Mesenchymal stem cell (in vitro differentiated cells and primary cell): Measurements from ENCODE around the gene GLA.

ENCODE experiments used
- DNase-seq: peaks from one replicate; pipeline ENCODE4 v3.0.0-alpha.2; 2013
- H2AFZ ChIP-seq: one replicate; pipeline ENCODE4 v1.6.1; 2013; ENCODE audit warnings: low read depth, mild to moderate bottlenecking, control low read depth, inconsistent platforms, low read length, moderate library complexity
- H2AK5ac ChIP-seq: 2 replicates; pipeline ENCODE4 v1.6.1; 2013; ENCODE audit warnings: low read length, moderate library complexity, mild to moderate bottlenecking, inconsistent platforms; ENCODE audit not compliant: severe bottlenecking
- H2BK120ac ChIP-seq: one replicate; pipeline ENCODE4 v1.6.1; 2013; ENCODE audit warnings: low read depth, mild to moderate bottlenecking, inconsistent platforms, low read length, moderate library complexity
- H2BK12ac ChIP-seq, 2 experiments: one replicate each; pipeline ENCODE4 v1.6.1; 2013; ENCODE audit warnings: inconsistent platforms in 2 of 2, low read length in 2 of 2, mild to moderate bottlenecking in 2 of 2, moderate library complexity in 2 of 2, control low read depth in 1 of 2
- H2BK15ac ChIP-seq: one replicate; pipeline ENCODE4 v1.6.1; 2013; ENCODE audit warnings: mild to moderate bottlenecking, low read depth, inconsistent platforms; ENCODE audit not compliant: poor library complexity, severe bottlenecking
- H2BK5ac ChIP-seq: 2 replicates; pipeline ENCODE4 v1.6.1; 2013; ENCODE audit warnings: low read depth, mild to moderate bottlenecking, low read length, control low read depth, inconsistent platforms; ENCODE audit not compliant: poor library complexity, severe bottlenecking
- H3K14ac ChIP-seq, 2 experiments: one replicate each; pipeline ENCODE4 v1.6.1; 2013; ENCODE audit warnings: inconsistent platforms in 2 of 2, low read length in 2 of 2, control low read depth in 1 of 2, mild to moderate bottlenecking in 1 of 2, moderate library complexity in 1 of 2
- H3K18ac ChIP-seq, 2 experiments: one replicate each; pipeline ENCODE4 v1.6.1; 2013; ENCODE audit warnings: inconsistent platforms in 2 of 2, low read length in 2 of 2, control low read depth in 1 of 2, low read depth in 1 of 2, mild to moderate bottlenecking in 1 of 2
- H3K23ac ChIP-seq, 2 experiments: one replicate each; pipeline ENCODE4 v1.6.1; 2013; ENCODE audit warnings: inconsistent platforms in 2 of 2, low read length in 2 of 2, mild to moderate bottlenecking in 2 of 2, moderate library complexity in 2 of 2, control low read depth in 1 of 2
- H3K27ac ChIP-seq: 2 replicates; pipeline ENCODE4 v1.5.1; 2013; ENCODE audit warnings: mild to moderate bottlenecking, moderate library complexity, low read length, control low read depth, inconsistent platforms; ENCODE audit not compliant: poor library complexity, severe bottlenecking
- H3K27me3 ChIP-seq, 2 experiments: 2 replicates each; pipeline versions ENCODE4 v1.6.1 to v1.7.0; 2013; ENCODE audit warnings: low read length in 2 of 2, mild to moderate bottlenecking in 2 of 2, moderate library complexity in 2 of 2, control low read depth in 1 of 2, inconsistent platforms in 1 of 2; ENCODE audit not compliant: control insufficient read depth in 1 of 2, insufficient read depth in 1 of 2
- H3K36me3 ChIP-seq, 2 experiments: 2 replicates each; pipeline versions ENCODE4 v1.6.1 to v1.7.0; 2013; ENCODE audit warnings: low read length in 2 of 2, control low read depth in 1 of 2, inconsistent platforms in 1 of 2, low read depth in 1 of 2, mild to moderate bottlenecking in 1 of 2; ENCODE audit not compliant: insufficient read depth in 2 of 2, control insufficient read depth in 1 of 2
- H3K4ac ChIP-seq, 2 experiments: one replicate each; pipeline ENCODE4 v1.6.1; 2013; ENCODE audit warnings: inconsistent platforms in 2 of 2, low read length in 2 of 2, mild to moderate bottlenecking in 2 of 2, moderate library complexity in 2 of 2, control low read depth in 1 of 2, low read depth in 1 of 2
- H3K4me1 ChIP-seq: 2 replicates; pipeline ENCODE4 v1.6.1; 2013; ENCODE audit warnings: low read depth, low read length, control low read depth; ENCODE audit not compliant: control insufficient read depth, insufficient read depth
- H3K4me2 ChIP-seq: 2 replicates; pipeline ENCODE4 v1.6.1; 2013; ENCODE audit warnings: low read length, mild to moderate bottlenecking, inconsistent platforms; ENCODE audit not compliant: poor library complexity, severe bottlenecking
- H3K4me3 ChIP-seq, 2 experiments: 2 replicates each; pipeline versions ENCODE4 v1.5.1 to v1.7.0; 2013; ENCODE audit warnings: low read length in 2 of 2, mild to moderate bottlenecking in 2 of 2, control low read depth in 1 of 2, low read depth in 1 of 2; ENCODE audit not compliant: insufficient read depth in 1 of 2
- H3K79me1 ChIP-seq: replicated peaks from 2 replicates; pipeline ENCODE4 v1.6.1; 2013; ENCODE audit warnings: mild to moderate bottlenecking, control low read depth, low read length, inconsistent platforms; ENCODE audit not compliant: poor library complexity, severe bottlenecking
- H3K9ac ChIP-seq: 2 replicates; pipeline ENCODE4 v1.7.0; 2013; ENCODE audit warnings: mild to moderate bottlenecking, low read length, moderate library complexity
- H3K9me3 ChIP-seq: 2 replicates; pipeline ENCODE4 v1.7.0; 2013; ENCODE audit warnings: mild to moderate bottlenecking, low read length; ENCODE audit not compliant: control insufficient read depth
- H4K8ac ChIP-seq: one replicate; pipeline ENCODE4 v1.6.1; 2013; ENCODE audit warnings: inconsistent platforms, mild to moderate bottlenecking, low read length, moderate library complexity
- H4K91ac ChIP-seq: one replicate; pipeline ENCODE4 v1.6.1; 2013; ENCODE audit warnings: mild to moderate bottlenecking, low read length, inconsistent platforms
- WGBS: methylation state at CpG from one replicate; pipeline ENCODE4 v1.1.7; 2013; ENCODE audit warnings: mixed read lengths; 5-methylcytosine and 5-hydroxymethylcytosine counted together

Gene GLA

DNA sequence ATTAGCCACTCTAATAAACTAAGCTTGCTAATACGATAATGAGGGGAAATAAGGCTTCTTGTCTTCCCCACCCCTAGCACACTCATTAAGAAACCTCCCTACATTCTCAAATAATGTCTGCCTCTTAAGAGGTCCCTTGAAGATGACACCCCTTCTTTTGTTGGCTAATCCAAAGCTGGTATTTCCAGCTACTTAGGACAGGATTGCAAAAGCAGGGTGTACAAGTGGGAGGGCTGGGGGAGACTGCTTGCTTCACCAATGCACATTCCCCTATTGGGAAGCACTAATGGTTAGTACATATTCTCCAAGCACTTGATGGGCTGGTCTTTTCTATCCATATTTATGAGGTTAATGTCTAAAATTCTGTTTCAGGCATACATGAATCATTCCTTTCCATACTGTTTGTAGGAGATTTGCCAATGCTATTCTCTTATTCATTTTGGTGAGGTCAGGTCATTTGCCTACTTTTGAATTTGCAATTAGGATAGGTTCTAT is 42.4 kb downstream of the GLA start:
- Histone ChIP-seq H2AFZ (no peak overlapping the region), H3K23ac (no peak overlapping the region), H3K4ac (no peak overlapping the region), H3K4me3 (no peak overlapping the region), H3K18ac (no peak overlapping the region), H3K27me3 (peaks cover 0 to 52% of the 10 kb centered on the region in 2 experiments), H3K79me1 (no peaks in the 10 kb centered on the region), H3K36me3 (no peaks in the 10 kb centered on the region), H3K4me1 (no peaks in the 10 kb centered on the region), H3K4me2 (no peak overlapping the region), H3K9ac (no peak overlapping the region), H2BK120ac (no peak overlapping the region), H3K9me3 (no peaks in the 10 kb centered on the region), H2AK5ac (no peak overlapping the region), H4K8ac (no peak overlapping the region), H2BK15ac (no peak overlapping the region), H3K27ac (no peak overlapping the region), H2BK12ac (no peak overlapping the region), H3K14ac (no peak overlapping the region), H2BK5ac (no peak overlapping the region), H4K91ac (no peak overlapping the region)
- WGBS = no CpG with 5 or more reads among the region's 1 CpG
- DNase-seq = no peak

DNA sequence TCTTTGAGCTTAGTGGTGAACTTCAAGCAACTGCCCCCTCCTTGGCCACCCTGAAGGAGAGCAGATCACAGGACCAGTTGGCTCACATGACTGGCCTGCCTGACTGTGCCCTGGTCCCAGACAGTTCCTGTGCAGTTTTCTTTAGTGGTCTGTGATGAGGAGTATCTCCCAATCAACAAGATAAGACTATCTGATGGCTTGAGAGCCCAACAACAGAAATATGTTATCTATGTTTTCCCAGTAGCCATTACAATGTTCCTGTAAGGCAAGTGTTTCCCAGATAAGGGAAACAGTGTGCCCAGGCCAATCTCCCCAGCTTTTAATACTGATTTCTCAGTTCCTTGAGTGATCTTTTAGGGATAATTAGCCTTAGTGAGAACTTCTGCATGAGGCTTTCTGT is 45.0 kb downstream of the GLA start:
- Histone ChIP-seq H3K4me3 (no peak overlapping the region), H2BK5ac (no peak overlapping the region), H2BK120ac (no peak overlapping the region), H3K79me1 (no peaks in the 10 kb centered on the region), H3K4me2 (no peak overlapping the region), H2BK15ac (no peak overlapping the region), H3K18ac (no peak overlapping the region), H3K14ac (no peak overlapping the region), H2AK5ac (no peak overlapping the region), H2BK12ac (no peak overlapping the region), H3K27me3 (peaks cover 0 to 44% of the 10 kb centered on the region in 2 experiments), H4K91ac (no peak overlapping the region), H4K8ac (no peak overlapping the region), H3K23ac (no peak overlapping the region), H3K4ac (no peak overlapping the region), H3K9ac (no peak overlapping the region), H2AFZ (no peak overlapping the region), H3K9me3 (no peaks in the 10 kb centered on the region), H3K27ac (no peak overlapping the region), H3K4me1 (peaks cover 1% of the 10 kb centered on the region), H3K36me3 (no peaks in the 10 kb centered on the region)
- no peak for DNase-seq

- Histone ChIP-seq H3K23ac (no peak overlapping the region), H3K4me3 (no peak overlapping the region), H3K4me1 (peaks cover 1% of the 10 kb centered on the region), H2AFZ (no peak overlapping the region), H3K79me1 (no peaks in the 10 kb centered on the region), H4K91ac (no peak overlapping the region), H4K8ac (no peak overlapping the region), H2AK5ac (no peak overlapping the region), H2BK12ac (no peak overlapping the region), H2BK120ac (no peak overlapping the region), H2BK15ac (no peak overlapping the region), H2BK5ac (no peak overlapping the region), H3K36me3 (no peaks in the 10 kb centered on the region), H3K14ac (no peak overlapping the region), H3K27me3 (peaks cover 0 to 45% of the 10 kb centered on the region in 2 experiments), H3K9ac (no peak overlapping the region), H3K4me2 (no peak overlapping the region), H3K4ac (no peak overlapping the region), H3K18ac (no peak overlapping the region), H3K9me3 (no peaks in the 10 kb centered on the region), H3K27ac (no peak overlapping the region)
- WGBS = 82% methylated on average over 3 of the region's 3 CpGs
- DNase-seq = no peak
Observed at GRCh38 chrX:101362116-101362515, 45.6 kb downstream of the GLA start.

DNA sequence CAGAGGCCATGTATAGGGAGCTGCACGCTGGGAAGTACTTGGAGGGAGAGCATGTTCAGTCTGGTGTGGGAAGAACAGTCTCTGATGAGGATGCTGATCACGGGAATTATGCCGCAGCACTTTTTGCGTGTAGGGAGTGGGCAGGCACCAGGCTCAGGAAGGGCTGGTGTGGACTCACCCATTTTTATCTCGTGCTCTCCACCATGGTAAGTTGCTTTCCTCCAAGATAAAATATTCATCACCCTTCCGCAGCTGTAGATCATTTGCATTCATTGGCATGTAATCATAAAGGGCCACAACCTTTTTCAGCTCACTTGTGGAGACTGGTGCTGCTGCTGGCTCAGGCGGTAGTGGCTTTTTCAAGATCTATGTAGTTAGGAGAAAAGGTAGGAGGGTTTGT is 47.3 kb downstream of the GLA start:
- Histone ChIP-seq H3K4me1 (peaks cover 1% of the 10 kb centered on the region), H3K9me3 (no peaks in the 10 kb centered on the region), H3K79me1 (no peaks in the 10 kb centered on the region), H4K8ac (no peak overlapping the region), H3K27me3 (peaks cover 0 to 55% of the 10 kb centered on the region in 2 experiments), H2BK12ac (no peak overlapping the region), H4K91ac (no peak overlapping the region), H2BK15ac (no peak overlapping the region), H3K18ac (no peak overlapping the region), H3K9ac (no peak overlapping the region), H3K4me3 (no peak overlapping the region), H3K4ac (no peak overlapping the region), H2AFZ (no peak overlapping the region), H2BK120ac (no peak overlapping the region), H3K36me3 (no peaks in the 10 kb centered on the region), H2AK5ac (no peak overlapping the region), H2BK5ac (no peak overlapping the region), H3K4me2 (no peak overlapping the region), H3K27ac (no peak overlapping the region), H3K14ac (no peak overlapping the region), H3K23ac (no peak overlapping the region)
- 92% methylated on average over 4 of the region's 7 CpGs for WGBS
- no peak for DNase-seq
